SK-N-SH treated with all-trans-retinoic acid at 6 μM for 48 hours (cell line): ENCODE results near the gene PTTG1IP.

Experiments used
- ATAC-seq: fragments of 200-7000 bp; cut with Tn5 transposase; 3 replicates; pipeline ENCODE4 v1.9.1; 2020; ENCODE audit warnings: mild to moderate bottlenecking, moderate library complexity
- ARNTL ChIP-seq: fragments of 450-650 bp; formaldehyde crosslinking; IDR thresholded peaks from 2 replicates; pipeline ENCODE4 v1.5.0; 2020; ENCODE audit warnings: low read depth, mild to moderate bottlenecking, moderate library complexity, borderline replicate concordance
- BACH2 ChIP-seq: fragments of 250-450 bp; sonication (Bioruptor Pico); IDR thresholded peaks from 2 replicates; pipeline ENCODE4 v1.9.0; 2021; ENCODE audit warnings: mild to moderate bottlenecking, borderline replicate concordance
- CSDC2 ChIP-seq: fragments of 250-450 bp; sonication (Bioruptor Pico); IDR thresholded peaks from 2 replicates; pipeline ENCODE4 v1.5.0; 2020; ENCODE audit warnings: mild to moderate bottlenecking, moderate library complexity
- ESRRG ChIP-seq: fragments of 250-450 bp; sonication (Bioruptor Pico); IDR thresholded peaks from 2 replicates; pipeline ENCODE4 v1.6.1; 2021; ENCODE audit warnings: mild to moderate bottlenecking
- GLIS3 ChIP-seq: fragments of 250-450 bp; sonication (Bioruptor Pico); IDR thresholded peaks from 2 replicates; pipeline ENCODE4 v1.5.0; 2020; ENCODE audit warnings: mild to moderate bottlenecking, moderate library complexity
- OSR1 ChIP-seq: fragments of 250-450 bp; sonication (Bioruptor Pico); IDR thresholded peaks from 2 replicates; pipeline ENCODE4 v1.8.0; 2022; ENCODE audit warnings: moderate library complexity, mild to moderate bottlenecking, inconsistent platforms
- PPARA ChIP-seq: fragments of 250-450 bp; sonication (Bioruptor Pico); IDR thresholded peaks from 2 replicates; pipeline ENCODE4 v1.5.0; 2020; ENCODE audit warnings: mild to moderate bottlenecking, borderline replicate concordance
- RARB ChIP-seq: fragments of 250-450 bp; sonication (Bioruptor Pico); IDR thresholded peaks from 2 replicates; pipeline ENCODE4 v1.8.0; 2021; ENCODE audit warnings: mild to moderate bottlenecking, moderate library complexity
- SNAI2 ChIP-seq: fragments of 250-450 bp; sonication (Bioruptor Pico); IDR thresholded peaks from 2 replicates; pipeline ENCODE4 v1.5.0; 2020; ENCODE audit warnings: mild to moderate bottlenecking, moderate library complexity
- TCF4 ChIP-seq: fragments of 250-450 bp; sonication (Bioruptor Pico); IDR thresholded peaks from 2 replicates; pipeline ENCODE4 v1.8.0; 2021; ENCODE audit warnings: mild to moderate bottlenecking, moderate library complexity, borderline replicate concordance
- TOX ChIP-seq: fragments of 250-450 bp; sonication (Bioruptor Pico); IDR thresholded peaks from 2 replicates; pipeline ENCODE4 v1.8.0; 2021; ENCODE audit warnings: mild to moderate bottlenecking, moderate library complexity, borderline replicate concordance
- ZC3H10 ChIP-seq: fragments of 250-450 bp; sonication (Bioruptor Pico); IDR thresholded peaks from 2 replicates; pipeline ENCODE4 v1.5.1; 2021; ENCODE audit warnings: mild to moderate bottlenecking, moderate library complexity
- ZFP3 ChIP-seq: fragments of 250-450 bp; sonication (Bioruptor Pico); IDR thresholded peaks from 2 replicates; pipeline ENCODE4 v1.5.0; 2020; ENCODE audit warnings: mild to moderate bottlenecking, moderate library complexity
- ZFP30 ChIP-seq: fragments of 450-650 bp; formaldehyde crosslinking; IDR thresholded peaks from 2 replicates; pipeline ENCODE4 v1.5.0; 2022; ENCODE audit warnings: mild to moderate bottlenecking, moderate library complexity
- ZNF565 ChIP-seq: fragments of 450-650 bp; formaldehyde crosslinking; conservative IDR thresholded peaks from 2 replicates; pipeline ENCODE4 v1.5.0; 2020; ENCODE audit warnings: low read depth, mild to moderate bottlenecking, moderate library complexity
- ZNF70 ChIP-seq: fragments of 450-650 bp; formaldehyde crosslinking; IDR thresholded peaks from 2 replicates; pipeline ENCODE4 v1.5.0; 2020; ENCODE audit warnings: mild to moderate bottlenecking, moderate library complexity
- ZNF8 ChIP-seq: fragments of 450-650 bp; formaldehyde crosslinking; IDR thresholded peaks from 2 replicates; pipeline ENCODE4 v1.5.0; 2020; ENCODE audit warnings: mild to moderate bottlenecking, moderate library complexity
- TF ChIP-seq, protein P1 (sequence below): fragments of 250-450 bp; sonication (Bioruptor Pico); IDR thresholded peaks from 2 replicates; pipeline ENCODE4 v1.5.1; 2021; ENCODE audit warnings: mild to moderate bottlenecking, moderate library complexity
- TF ChIP-seq, protein P2 (sequence below): fragments of 250-450 bp; sonication (Bioruptor Pico); IDR thresholded peaks from 2 replicates; pipeline ENCODE4 v1.5.1; 2020; ENCODE audit warnings: low read depth, mild to moderate bottlenecking, moderate library complexity
- TF ChIP-seq, protein P3 (sequence below): fragments of 250-450 bp; sonication (Bioruptor Pico); IDR thresholded peaks from 2 replicates; pipeline ENCODE4 v1.8.0; 2021; ENCODE audit warnings: low read depth, mild to moderate bottlenecking, moderate library complexity, borderline replicate concordance
- TF ChIP-seq, protein P4 (sequence below): fragments of 250-450 bp; sonication (Bioruptor Pico); IDR thresholded peaks from 2 replicates; pipeline ENCODE4 v1.5.0; 2020; ENCODE audit warnings: mild to moderate bottlenecking, moderate library complexity
- TF ChIP-seq, protein P5 (sequence below): fragments of 250-450 bp; sonication (Bioruptor Pico); IDR thresholded peaks from 2 replicates; pipeline ENCODE4 v1.8.0; 2020; ENCODE audit warnings: mild to moderate bottlenecking, moderate library complexity, borderline replicate concordance

The PTTG1IP gene

DNA sequence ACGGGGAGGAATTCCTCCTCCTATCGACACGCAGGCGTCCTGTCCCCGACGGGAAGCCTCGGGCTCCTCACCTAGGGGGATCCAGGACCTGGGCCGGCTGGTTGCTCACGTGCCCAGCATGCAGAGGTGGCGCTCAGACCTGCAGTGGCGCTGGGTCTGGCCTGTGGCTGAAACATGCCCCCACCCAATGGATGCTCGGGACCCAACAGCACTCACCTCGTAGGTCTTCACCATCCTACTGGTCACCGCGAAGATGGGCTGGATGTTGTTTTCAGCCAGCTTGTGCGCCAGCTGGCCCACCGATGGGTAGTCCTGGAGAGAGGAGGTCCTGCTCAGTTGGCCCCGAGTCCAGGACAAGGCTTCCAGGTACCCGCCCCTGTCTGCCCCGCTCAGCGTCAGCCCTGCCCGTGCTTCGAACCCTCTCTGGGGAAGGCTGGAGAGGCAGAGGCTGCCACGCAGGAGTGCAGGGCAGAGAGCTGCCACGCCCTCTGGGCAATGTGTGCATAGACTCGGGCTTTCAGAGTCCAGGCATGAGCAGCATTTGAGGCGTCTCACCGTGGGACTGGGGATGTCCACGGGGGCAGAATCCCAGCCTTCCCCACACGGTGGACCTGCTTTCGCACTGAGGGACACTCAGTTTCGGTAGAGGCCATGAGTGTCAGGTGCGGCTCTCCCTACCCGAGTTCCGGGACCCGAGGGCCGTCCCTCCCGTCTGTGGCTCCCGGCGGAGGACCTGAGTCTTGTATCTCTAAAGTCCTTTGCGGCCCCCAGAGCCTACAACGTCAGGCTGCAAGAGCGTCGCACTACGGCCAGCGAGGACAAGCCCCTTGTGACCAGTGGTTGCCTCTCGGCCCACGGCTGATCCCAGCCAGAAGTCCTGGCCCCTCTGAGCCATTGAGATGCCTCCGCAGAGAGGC, 25.6 kb upstream of the PTTG1IP start:
- TF ChIP-seq PPARA (CRISPR knock-in tag) (no peak), CSDC2 (CRISPR knock-in tag) (no peak), OSR1 (no peak), ARNTL (no peak)
- ATAC-seq = no peak

DNA sequence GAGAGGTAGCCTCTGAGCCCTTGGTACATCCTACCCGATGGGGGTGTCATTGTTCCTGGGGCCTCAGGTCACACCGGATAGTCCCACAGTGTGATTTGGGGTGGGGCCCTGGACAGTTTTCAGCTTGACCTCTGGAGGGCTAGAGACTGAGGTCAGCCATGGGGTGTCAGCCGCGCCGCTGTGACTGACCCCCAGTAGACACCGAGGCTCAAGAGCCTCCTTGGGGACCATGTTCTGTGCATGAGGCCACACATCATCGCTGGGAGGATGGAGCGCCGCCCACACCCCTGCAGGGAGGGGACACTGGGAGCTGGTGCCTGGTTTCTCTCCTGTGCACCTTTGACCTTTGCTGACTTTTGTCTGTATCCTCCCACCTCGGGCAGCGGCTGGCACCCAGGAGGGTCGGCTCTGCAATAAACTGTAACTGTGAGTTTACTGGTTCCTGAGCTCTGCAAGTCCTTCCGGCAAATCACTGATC, 24.6 kb upstream of the PTTG1IP start:
- no peak for TF ChIP-seq ZFP30 (CRISPR knock-in tag)
- no peak for TF ChIP-seq ZFP3
- no peak for TF ChIP-seq ZC3H10 (CRISPR knock-in tag)
- TF ChIP-seq BACH2 = no peak
- no peak for TF ChIP-seq GLIS3 (CRISPR knock-in tag)
- TF ChIP-seq CSDC2 (CRISPR knock-in tag) = no peak
- TF ChIP-seq ZNF70 (CRISPR knock-in tag) = no peak
- no peak for TF ChIP-seq ARNTL
- no peak for TF ChIP-seq ESRRG (CRISPR knock-in tag)
- no peak for ATAC-seq

DNA sequence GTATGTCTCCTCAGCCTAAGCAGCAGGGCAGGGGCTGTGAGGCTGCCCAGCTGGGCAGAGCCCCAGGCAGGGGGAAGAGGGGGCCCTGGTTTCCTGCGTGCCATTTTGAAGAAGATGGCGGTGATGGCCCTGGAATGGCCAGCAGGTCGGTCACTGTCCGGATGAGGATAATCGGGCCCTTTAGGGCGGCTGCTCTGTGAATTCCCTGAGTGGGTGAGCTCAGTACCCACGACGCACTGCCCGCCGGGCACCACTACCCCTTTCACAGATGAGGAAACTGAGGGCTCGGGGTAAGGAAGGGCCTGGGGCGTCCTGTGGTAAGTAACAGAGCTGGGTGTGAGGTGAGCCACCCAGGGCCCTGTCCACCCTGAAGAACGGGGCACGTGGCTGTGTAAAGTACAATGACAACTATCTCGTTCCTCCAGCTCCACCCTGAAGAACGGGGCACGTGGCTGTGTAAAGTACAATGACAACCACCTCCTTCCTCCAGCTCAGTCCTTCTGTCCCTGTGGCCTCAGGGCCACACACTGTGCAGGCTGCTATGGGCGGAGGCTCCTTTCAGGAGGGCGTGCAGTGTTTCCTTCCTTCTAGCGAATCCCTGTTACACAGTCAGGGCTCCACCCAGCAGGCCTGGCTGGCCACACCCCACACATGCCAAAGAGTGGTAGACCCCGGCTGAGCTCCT, 24.0 kb upstream of the PTTG1IP start:
- ATAC-seq = no peak
- TF ChIP-seq ZNF565 (CRISPR knock-in tag) (no peak), TOX (CRISPR knock-in tag) (no peak), SNAI2 (no peak), RARB (no peak), TCF4 (no peak), OSR1 (no peak), ZFP3 (no peak), ARNTL (no peak), BACH2 (no peak), ZNF70 (CRISPR knock-in tag) (no peak)
- TF ChIP-seq, protein P1, sequence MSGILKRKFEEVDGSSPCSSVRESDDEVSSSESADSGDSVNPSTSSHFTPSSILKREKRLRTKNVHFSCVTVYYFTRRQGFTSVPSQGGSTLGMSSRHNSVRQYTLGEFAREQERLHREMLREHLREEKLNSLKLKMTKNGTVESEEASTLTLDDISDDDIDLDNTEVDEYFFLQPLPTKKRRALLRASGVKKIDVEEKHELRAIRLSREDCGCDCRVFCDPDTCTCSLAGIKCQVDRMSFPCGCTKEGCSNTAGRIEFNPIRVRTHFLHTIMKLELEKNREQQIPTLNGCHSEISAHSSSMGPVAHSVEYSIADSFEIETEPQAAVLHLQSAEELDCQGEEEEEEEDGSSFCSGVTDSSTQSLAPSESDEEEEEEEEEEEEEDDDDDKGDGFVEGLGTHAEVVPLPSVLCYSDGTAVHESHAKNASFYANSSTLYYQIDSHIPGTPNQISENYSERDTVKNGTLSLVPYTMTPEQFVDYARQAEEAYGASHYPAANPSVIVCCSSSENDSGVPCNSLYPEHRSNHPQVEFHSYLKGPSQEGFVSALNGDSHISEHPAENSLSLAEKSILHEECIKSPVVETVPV (CRISPR knock-in tag) = no peak
- TF ChIP-seq, protein P2, sequence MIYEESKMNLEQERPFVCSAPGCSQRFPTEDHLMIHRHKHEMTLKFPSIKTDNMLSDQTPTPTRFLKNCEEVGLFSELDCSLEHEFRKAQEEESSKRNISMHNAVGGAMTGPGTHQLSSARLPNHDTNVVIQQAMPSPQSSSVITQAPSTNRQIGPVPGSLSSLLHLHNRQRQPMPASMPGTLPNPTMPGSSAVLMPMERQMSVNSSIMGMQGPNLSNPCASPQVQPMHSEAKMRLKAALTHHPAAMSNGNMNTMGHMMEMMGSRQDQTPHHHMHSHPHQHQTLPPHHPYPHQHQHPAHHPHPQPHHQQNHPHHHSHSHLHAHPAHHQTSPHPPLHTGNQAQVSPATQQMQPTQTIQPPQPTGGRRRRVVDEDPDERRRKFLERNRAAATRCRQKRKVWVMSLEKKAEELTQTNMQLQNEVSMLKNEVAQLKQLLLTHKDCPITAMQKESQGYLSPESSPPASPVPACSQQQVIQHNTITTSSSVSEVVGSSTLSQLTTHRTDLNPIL (CRISPR knock-in tag) = no peak

DNA sequence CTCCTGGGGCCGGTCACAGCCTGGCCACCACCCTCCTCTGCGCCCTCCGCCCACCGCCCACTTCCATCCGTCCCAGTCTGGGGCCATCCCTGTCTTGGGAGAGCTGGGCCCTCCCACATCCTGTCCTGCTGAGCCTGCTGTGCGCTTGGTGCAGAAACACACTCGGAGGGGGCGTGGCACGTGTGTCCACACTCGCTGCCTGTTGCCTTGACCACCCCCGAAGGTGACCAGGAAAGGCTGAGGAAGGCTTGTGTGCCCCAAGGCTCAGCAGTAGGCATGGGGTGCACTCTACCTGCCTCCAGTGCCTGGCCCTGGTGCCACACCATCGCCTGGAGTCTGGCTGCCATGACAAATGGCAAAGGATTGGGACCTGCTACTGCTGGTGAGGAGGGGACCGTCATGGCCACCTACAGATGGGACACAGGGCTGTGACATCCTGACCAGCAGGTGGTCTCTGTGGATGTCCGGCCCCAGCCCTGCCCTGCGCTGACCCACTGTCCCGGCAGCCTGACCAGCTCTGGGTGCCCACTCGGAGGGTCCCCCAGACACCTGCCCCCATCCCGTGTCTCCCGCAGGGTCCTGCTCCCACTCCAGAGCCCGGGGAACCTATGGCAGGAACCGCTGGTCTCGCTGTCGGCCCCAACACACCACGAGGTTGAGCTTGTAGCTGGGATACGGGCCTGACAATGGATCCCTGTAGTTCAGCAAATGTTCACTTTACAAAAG, 23.2 kb upstream of the PTTG1IP start:
- no peak for ATAC-seq
- TF ChIP-seq ZNF8 (CRISPR knock-in tag) = no peak
- no peak for TF ChIP-seq ESRRG (CRISPR knock-in tag)
- no peak for TF ChIP-seq ZNF70 (CRISPR knock-in tag)
- TF ChIP-seq GLIS3 (CRISPR knock-in tag) = no peak
- no peak for TF ChIP-seq TOX (CRISPR knock-in tag)
- TF ChIP-seq, protein P3, sequence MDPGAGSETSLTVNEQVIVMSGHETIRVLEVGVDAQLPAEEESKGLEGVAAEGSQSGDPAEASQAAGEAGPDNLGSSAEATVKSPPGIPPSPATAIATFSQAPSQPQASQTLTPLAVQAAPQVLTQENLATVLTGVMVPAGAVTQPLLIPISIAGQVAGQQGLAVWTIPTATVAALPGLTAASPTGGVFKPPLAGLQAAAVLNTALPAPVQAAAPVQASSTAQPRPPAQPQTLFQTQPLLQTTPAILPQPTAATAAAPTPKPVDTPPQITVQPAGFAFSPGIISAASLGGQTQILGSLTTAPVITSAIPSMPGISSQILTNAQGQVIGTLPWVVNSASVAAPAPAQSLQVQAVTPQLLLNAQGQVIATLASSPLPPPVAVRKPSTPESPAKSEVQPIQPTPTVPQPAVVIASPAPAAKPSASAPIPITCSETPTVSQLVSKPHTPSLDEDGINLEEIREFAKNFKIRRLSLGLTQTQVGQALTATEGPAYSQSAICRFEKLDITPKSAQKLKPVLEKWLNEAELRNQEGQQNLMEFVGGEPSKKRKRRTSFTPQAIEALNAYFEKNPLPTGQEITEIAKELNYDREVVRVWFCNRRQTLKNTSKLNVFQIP (CRISPR knock-in tag) = no peak
- TF ChIP-seq BACH2 = no peak
- TF ChIP-seq, protein P1 (CRISPR knock-in tag) = no peak
- TF ChIP-seq, protein P4, sequence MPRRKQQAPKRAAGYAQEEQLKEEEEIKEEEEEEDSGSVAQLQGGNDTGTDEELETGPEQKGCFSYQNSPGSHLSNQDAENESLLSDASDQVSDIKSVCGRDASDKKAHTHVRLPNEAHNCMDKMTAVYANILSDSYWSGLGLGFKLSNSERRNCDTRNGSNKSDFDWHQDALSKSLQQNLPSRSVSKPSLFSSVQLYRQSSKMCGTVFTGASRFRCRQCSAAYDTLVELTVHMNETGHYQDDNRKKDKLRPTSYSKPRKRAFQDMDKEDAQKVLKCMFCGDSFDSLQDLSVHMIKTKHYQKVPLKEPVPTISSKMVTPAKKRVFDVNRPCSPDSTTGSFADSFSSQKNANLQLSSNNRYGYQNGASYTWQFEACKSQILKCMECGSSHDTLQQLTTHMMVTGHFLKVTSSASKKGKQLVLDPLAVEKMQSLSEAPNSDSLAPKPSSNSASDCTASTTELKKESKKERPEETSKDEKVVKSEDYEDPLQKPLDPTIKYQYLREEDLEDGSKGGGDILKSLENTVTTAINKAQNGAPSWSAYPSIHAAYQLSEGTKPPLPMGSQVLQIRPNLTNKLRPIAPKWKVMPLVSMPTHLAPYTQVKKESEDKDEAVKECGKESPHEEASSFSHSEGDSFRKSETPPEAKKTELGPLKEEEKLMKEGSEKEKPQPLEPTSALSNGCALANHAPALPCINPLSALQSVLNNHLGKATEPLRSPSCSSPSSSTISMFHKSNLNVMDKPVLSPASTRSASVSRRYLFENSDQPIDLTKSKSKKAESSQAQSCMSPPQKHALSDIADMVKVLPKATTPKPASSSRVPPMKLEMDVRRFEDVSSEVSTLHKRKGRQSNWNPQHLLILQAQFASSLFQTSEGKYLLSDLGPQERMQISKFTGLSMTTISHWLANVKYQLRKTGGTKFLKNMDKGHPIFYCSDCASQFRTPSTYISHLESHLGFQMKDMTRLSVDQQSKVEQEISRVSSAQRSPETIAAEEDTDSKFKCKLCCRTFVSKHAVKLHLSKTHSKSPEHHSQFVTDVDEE (CRISPR knock-in tag) = no peak
- TF ChIP-seq TCF4 = no peak
- TF ChIP-seq ARNTL = no peak
- no peak for TF ChIP-seq RARB
- TF ChIP-seq SNAI2 = no peak
- no peak for TF ChIP-seq CSDC2 (CRISPR knock-in tag)
- TF ChIP-seq PPARA (CRISPR knock-in tag) = no peak
- TF ChIP-seq ZFP3 = no peak
- TF ChIP-seq, protein P5, sequence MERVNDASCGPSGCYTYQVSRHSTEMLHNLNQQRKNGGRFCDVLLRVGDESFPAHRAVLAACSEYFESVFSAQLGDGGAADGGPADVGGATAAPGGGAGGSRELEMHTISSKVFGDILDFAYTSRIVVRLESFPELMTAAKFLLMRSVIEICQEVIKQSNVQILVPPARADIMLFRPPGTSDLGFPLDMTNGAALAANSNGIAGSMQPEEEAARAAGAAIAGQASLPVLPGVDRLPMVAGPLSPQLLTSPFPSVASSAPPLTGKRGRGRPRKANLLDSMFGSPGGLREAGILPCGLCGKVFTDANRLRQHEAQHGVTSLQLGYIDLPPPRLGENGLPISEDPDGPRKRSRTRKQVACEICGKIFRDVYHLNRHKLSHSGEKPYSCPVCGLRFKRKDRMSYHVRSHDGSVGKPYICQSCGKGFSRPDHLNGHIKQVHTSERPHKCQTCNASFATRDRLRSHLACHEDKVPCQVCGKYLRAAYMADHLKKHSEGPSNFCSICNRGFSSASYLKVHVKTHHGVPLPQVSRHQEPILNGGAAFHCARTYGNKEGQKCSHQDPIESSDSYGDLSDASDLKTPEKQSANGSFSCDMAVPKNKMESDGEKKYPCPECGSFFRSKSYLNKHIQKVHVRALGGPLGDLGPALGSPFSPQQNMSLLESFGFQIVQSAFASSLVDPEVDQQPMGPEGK (CRISPR knock-in tag) = no peak
